ENCODE results near the gene FAM25G.
"Not testable (repeated sequence)": the region's sequence is repeated elsewhere in the genome, so short reads cannot be mapped to it uniquely, and the experiment has no call there.

GRCh38 chr10:47462577-47463358 is 28.7 kb downstream of the FAM25G start:
- not testable (repeated sequence) for TF ChIP-seq CTCF (IDR thresholded peaks at IDR 0.05; ENCODE audit: low read length); EZH2 (IDR thresholded peaks at IDR 0.05; ENCODE audit: borderline replicate concordance, low read length)
